OCI-LY3 (cell line): ENCODE results near the gene SFXN2.
"Not testable (repeated sequence)": the region's sequence is repeated elsewhere in the genome, so short reads cannot be mapped to it uniquely, and the experiment has no call there.

Experiments
- EZH2phosphoT487 ChIP-seq: fragments of 200-600 bp; shearing (Covaris generic); IDR thresholded peaks from 2 replicates; pipeline ENCODE4 v1.6.1; 2018; ENCODE audit warnings: antibody characterized with exemption, mixed run types, low read depth
- TF ChIP-seq, protein P1 (sequence below): fragments of 200-600, 300-600 bp; sonication (generic); IDR thresholded peaks from 2 replicates; pipeline ENCODE4 v1.5.1; 2014; ENCODE audit warnings: antibody characterized with exemption, low read length, low read depth

DNA sequence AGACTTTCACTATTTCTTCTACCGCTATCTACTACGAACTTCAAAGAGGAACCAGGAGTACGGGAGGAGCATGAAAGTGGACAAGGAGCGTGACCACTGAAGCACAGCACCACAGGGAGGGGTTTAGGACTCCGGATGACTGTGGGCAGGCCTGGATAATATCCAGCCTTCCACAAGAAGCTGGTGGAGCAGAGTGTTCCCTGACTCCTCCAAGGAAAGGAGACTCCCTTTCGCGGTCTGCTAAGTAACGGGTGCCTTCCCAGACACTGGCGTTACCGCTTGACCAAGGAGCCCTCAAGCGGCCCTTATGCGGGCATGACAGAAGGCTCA lies 44.5 kb downstream of the SFXN2 start:
- TF ChIP-seq, protein P1, sequence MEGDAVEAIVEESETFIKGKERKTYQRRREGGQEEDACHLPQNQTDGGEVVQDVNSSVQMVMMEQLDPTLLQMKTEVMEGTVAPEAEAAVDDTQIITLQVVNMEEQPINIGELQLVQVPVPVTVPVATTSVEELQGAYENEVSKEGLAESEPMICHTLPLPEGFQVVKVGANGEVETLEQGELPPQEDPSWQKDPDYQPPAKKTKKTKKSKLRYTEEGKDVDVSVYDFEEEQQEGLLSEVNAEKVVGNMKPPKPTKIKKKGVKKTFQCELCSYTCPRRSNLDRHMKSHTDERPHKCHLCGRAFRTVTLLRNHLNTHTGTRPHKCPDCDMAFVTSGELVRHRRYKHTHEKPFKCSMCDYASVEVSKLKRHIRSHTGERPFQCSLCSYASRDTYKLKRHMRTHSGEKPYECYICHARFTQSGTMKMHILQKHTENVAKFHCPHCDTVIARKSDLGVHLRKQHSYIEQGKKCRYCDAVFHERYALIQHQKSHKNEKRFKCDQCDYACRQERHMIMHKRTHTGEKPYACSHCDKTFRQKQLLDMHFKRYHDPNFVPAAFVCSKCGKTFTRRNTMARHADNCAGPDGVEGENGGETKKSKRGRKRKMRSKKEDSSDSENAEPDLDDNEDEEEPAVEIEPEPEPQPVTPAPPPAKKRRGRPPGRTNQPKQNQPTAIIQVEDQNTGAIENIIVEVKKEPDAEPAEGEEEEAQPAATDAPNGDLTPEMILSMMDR = not testable (repeated sequence)
- not testable (repeated sequence) for TF ChIP-seq EZH2phosphoT487
